SU-DHL-6 (cell line): ENCODE results near the gene UBE4B.

ENCODE experiments used
- CTCF ChIP-seq: fragments of 200-600 bp; sonication (generic); IDR thresholded peaks from one replicate; pipeline ENCODE4 v1.5.1; 2017; ENCODE audit warnings: antibody characterized with exemption, mild to moderate bottlenecking, low read length, moderate library complexity; ENCODE audit not compliant: insufficient read depth, poor library complexity, severe bottlenecking
- EZH2phosphoT487 ChIP-seq: fragments of 200-600 bp; sonication (generic), shearing (Covaris generic); conservative IDR thresholded peaks from 2 replicates; pipeline ENCODE4 v1.6.1; 2018; ENCODE audit warnings: mild to moderate bottlenecking, antibody characterized with exemption, low read length, moderate library complexity, mixed read lengths

DNA sequence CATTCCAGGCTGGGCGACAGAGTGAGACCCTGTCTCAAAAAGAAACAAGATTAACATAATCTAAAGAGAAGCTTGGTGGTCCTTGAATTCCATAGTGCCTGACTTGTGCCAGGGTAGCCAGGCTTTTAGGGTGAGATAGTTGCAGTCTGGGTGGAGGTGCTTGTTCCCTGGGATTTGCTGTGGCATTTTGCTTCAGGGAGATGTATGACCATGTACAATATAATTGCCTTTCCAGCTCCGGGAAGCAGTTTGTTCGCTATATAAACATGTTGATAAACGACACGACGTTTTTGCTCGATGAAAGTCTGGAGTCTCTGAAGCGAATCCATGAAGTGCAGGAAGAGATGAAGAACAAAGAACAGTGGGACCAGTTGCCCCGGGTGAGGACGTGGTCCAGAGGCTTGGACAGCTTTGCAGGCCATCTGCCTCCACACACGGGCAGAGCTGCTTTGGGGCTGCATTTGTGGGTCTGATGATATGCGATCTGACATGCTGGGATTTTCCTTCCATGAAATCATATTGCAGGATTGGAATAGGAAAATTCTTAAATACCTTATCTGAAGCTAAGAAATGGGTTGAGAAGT is 128.2 kb downstream of the UBE4B start:
- TF ChIP-seq CTCF: no peak
- no peak for TF ChIP-seq EZH2phosphoT487
